ENCODE data around the gene C5orf46.

DNA sequence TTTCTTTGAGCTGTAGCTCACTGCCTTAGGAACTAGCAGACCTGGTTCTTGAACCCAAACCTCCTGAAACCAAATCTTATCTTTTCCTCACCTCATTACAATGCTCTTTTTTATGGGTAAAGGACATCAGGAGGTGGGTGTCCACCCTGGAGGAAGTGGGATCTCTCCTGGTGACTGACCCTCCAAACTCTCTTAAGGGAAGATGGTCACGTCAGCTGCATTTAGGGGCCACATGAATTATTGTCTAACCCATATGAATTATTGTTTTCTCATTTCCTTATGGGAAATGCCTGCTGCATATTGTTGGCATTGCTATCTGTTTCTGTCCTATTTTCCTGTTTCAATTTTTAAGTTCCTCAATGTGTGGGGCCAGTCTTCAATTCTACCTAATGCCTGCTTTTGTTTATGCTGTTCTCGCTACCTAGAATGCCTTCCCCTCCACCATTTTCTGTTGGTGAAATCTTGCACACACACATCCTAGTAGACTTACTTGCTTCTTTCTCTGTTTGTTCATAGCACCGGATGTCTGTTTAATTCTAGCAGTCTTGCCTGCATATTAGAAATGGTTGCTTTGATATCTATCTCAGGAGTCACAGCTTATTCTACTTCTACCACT is 52.9 kb downstream of the C5orf46 start:
- no peak for TF ChIP-seq ZC3H10 (CRISPR knock-in tag; IDR thresholded peaks at IDR 0.05)
- TF ChIP-seq TCF4 (CRISPR knock-in tag; IDR thresholded peaks at IDR 0.05; ENCODE audit: borderline replicate concordance) = no peak
- TF ChIP-seq, protein P1, sequence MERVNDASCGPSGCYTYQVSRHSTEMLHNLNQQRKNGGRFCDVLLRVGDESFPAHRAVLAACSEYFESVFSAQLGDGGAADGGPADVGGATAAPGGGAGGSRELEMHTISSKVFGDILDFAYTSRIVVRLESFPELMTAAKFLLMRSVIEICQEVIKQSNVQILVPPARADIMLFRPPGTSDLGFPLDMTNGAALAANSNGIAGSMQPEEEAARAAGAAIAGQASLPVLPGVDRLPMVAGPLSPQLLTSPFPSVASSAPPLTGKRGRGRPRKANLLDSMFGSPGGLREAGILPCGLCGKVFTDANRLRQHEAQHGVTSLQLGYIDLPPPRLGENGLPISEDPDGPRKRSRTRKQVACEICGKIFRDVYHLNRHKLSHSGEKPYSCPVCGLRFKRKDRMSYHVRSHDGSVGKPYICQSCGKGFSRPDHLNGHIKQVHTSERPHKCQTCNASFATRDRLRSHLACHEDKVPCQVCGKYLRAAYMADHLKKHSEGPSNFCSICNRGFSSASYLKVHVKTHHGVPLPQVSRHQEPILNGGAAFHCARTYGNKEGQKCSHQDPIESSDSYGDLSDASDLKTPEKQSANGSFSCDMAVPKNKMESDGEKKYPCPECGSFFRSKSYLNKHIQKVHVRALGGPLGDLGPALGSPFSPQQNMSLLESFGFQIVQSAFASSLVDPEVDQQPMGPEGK (CRISPR knock-in tag; IDR thresholded peaks at IDR 0.05; ENCODE audit: borderline replicate concordance) = no peak
- TF ChIP-seq, protein P2, sequence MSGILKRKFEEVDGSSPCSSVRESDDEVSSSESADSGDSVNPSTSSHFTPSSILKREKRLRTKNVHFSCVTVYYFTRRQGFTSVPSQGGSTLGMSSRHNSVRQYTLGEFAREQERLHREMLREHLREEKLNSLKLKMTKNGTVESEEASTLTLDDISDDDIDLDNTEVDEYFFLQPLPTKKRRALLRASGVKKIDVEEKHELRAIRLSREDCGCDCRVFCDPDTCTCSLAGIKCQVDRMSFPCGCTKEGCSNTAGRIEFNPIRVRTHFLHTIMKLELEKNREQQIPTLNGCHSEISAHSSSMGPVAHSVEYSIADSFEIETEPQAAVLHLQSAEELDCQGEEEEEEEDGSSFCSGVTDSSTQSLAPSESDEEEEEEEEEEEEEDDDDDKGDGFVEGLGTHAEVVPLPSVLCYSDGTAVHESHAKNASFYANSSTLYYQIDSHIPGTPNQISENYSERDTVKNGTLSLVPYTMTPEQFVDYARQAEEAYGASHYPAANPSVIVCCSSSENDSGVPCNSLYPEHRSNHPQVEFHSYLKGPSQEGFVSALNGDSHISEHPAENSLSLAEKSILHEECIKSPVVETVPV (CRISPR knock-in tag; IDR thresholded peaks at IDR 0.05) = no peak
- no peak for TF ChIP-seq CSDC2 (CRISPR knock-in tag; IDR thresholded peaks at IDR 0.05)
- no peak for TF ChIP-seq ARNTL (CRISPR knock-in tag; IDR thresholded peaks at IDR 0.05; ENCODE audit: borderline replicate concordance, low read depth)
- TF ChIP-seq OSR1 (CRISPR knock-in tag; IDR thresholded peaks at IDR 0.05) = no peak
- TF ChIP-seq RARB (CRISPR knock-in tag; IDR thresholded peaks at IDR 0.05) = no peak
- no peak for TF ChIP-seq ZNF565 (CRISPR knock-in tag; conservative IDR thresholded peaks at IDR 0.05; ENCODE audit: low read depth)
- no peak for TF ChIP-seq BACH2 (CRISPR knock-in tag; IDR thresholded peaks at IDR 0.05; ENCODE audit: borderline replicate concordance)
- TF ChIP-seq ZNF70 (CRISPR knock-in tag; IDR thresholded peaks at IDR 0.05) = no peak
- TF ChIP-seq ISL1 (CRISPR knock-in tag; IDR thresholded peaks at IDR 0.05) = no peak

All from SK-N-SH treated with all-trans-retinoic acid at 6 μM for 48 hours (cell line).